Measurements from ENCODE around the gene GPR50. TPM values are rescaled to one million over a fixed set of nuclear protein-coding genes. Genes with fewer than 3 reads are reported as not detected.

GPR50 gene
- total and polyA plus RNA-seq, 2 of the 4 experiments (the other 2 are of a cell fraction) = not detected

GRCh38 chrX:151206871-151207270 is 30.5 kb downstream of the GPR50 start:
- H2BK15ac ChIP-seq (ENCODE audit: low read depth, low read length) = no peak overlapping the region
- no peaks in the 10 kb centered on the region for H3K79me1 ChIP-seq (ENCODE audit: low read depth in 1 of 2, low read length in 2 of 2)
- H3K18ac ChIP-seq (ENCODE audit: low read depth, low read length) = no peak overlapping the region
- no peak overlapping the region for H3K27ac ChIP-seq (ENCODE audit: insufficient read depth, low read length)
- H2AK5ac ChIP-seq (ENCODE audit: low read depth, low read length) = no peak overlapping the region
- POLR2A ChIA-PET (ENCODE audit: unreplicated experiment) = no interaction called here
- no peaks in the 10 kb centered on the region for H3K27me3 ChIP-seq (ENCODE audit: control insufficient read depth, insufficient read depth, low read length)
- ATAC-seq (ENCODE audit: low read depth) (no peak), DNase-seq (no peak)
- no TSS peak for BruUV-seq (replicated peaks)
- dilution Hi-C loops (cut with HindIII; ENCODE audit: low sequenced_read_pairs, unreplicated experiment) (no loop called here), intact Hi-C loops (cut with micrococcal nuclease) (no loop called here), in situ Hi-C loops (cut with MboI; ENCODE audit: low sequenced_read_pairs) (no loop called here)
- H3K14ac ChIP-seq (replicated peaks; ENCODE audit: low read depth, low read length) = no peak overlapping the region
- no peak overlapping the region for H3K4ac ChIP-seq (ENCODE audit: low read depth, low read length)
- no peak overlapping the region for H2BK20ac ChIP-seq (ENCODE audit: low read depth, low read length)
- H2AFZ ChIP-seq (replicated peaks; ENCODE audit: low read length, poor library complexity) = no peak overlapping the region
- no peaks in the 10 kb centered on the region for H3K36me3 ChIP-seq (ENCODE audit: control insufficient read depth, insufficient read depth, low read length)
- no peak overlapping the region for H4K8ac ChIP-seq (ENCODE audit: low read depth in 2 of 2, low read length in 2 of 2)
- H4K20me1 ChIP-seq (ENCODE audit: insufficient read depth, low read length) = no peaks in the 10 kb centered on the region
- no peak overlapping the region for H3K56ac ChIP-seq (ENCODE audit: extremely low read depth, insufficient read depth, low read length)
- no peak overlapping the region for H3K4me2 ChIP-seq (ENCODE audit: low read depth, low read length)
- WGBS, 2 experiments (ENCODE audit: extremely low coverage in 2 of 2, insufficient read length in 1 of 2) = 20% methylated on average over 1 of the region's 2 CpGs; no CpG with 5 or more reads in 1 of the 2 experiments
- no peak overlapping the region for H2BK5ac ChIP-seq (ENCODE audit: low read depth, low read length, poor library complexity, severe bottlenecking)
- H2BK120ac ChIP-seq (ENCODE audit: low read depth, low read length) = no peak overlapping the region
- H4K91ac ChIP-seq (ENCODE audit: insufficient read depth, low read depth, low read length) = no peak overlapping the region
- H3K9me1 ChIP-seq (ENCODE audit: insufficient read depth, low read length) = no peaks in the 10 kb centered on the region
- no peak overlapping the region for H3K4me3 ChIP-seq (ENCODE audit: insufficient read depth, low read depth, low read length)
- CTCF ChIA-PET = no interaction called here
- no peak overlapping the region for H4K5ac ChIP-seq (ENCODE audit: low read depth, low read length)
- no peak overlapping the region for H2AK9ac ChIP-seq (replicated peaks; ENCODE audit: low read depth, low read length, poor library complexity)
- TF ChIP-seq BHLHE40 (IDR thresholded peaks at IDR 0.05; ENCODE audit: low read depth, low read length) (no peak), RCOR1 (IDR thresholded peaks at IDR 0.05; ENCODE audit: insufficient replicate concordance, low read length) (no peak), MXI1 (IDR thresholded peaks at IDR 0.05; ENCODE audit: borderline replicate concordance, low read depth, low read length) (no peak), USF2 (IDR thresholded peaks at IDR 0.05; ENCODE audit: low read depth, low read length) (no peak), CTCF (conservative IDR thresholded peaks at IDR 0.05; ENCODE audit: low read depth, low read length) (no peak), CHD1 (IDR thresholded peaks at IDR 0.05; ENCODE audit: low read depth, low read length) (no peak), MAFK (IDR thresholded peaks at IDR 0.05; ENCODE audit: low read depth, low read length) (no peak), FOS (IDR thresholded peaks at IDR 0.05; ENCODE audit: low read depth, low read length) (no peak), ELK1 (IDR thresholded peaks at IDR 0.05; ENCODE audit: borderline replicate concordance, low read depth, low read length) (no peak), NFE2L2 (IDR thresholded peaks at IDR 0.05; ENCODE audit: low read depth, low read length) (no peak)
- no peak overlapping the region for H3K23ac ChIP-seq (ENCODE audit: low read depth, low read length)
- no peak overlapping the region for H3K9ac ChIP-seq (ENCODE audit: low read depth, low read length)
- H3K4me1 ChIP-seq (ENCODE audit: control insufficient read depth, insufficient read depth, low read length) = no peaks in the 10 kb centered on the region
- no peaks in the 10 kb centered on the region for H3K9me3 ChIP-seq (ENCODE audit: control insufficient read depth, insufficient read depth, low read length)

All from IMR-90 (cell line).